OCI-LY7 (cell line): ENCODE data around the gene RCOR1. TPM values are rescaled to one million over a fixed set of nuclear protein-coding genes. Genes with fewer than 3 reads are reported as not detected.

Source experiments
- BruUV-seq: library from RNA; stranded (reverse); fragments of 400-500 nt; replicated peaks from 2 replicates; lab custom pipeline; 2021; lab: Mats Ljungman, UMichigan
- CTCF ChIA-PET: fragments of 300-600 bp; sonication (Branson Sonifier 250); formaldehyde crosslinking; loops from one replicate; lab custom pipeline; 2022; ENCODE audit warnings: antibody characterized with exemption; ENCODE audit not compliant: unreplicated experiment; lab: Charles Lee
- POLR2A ChIA-PET: fragments of 300-600 bp; sonication (Branson Sonifier 250); formaldehyde crosslinking; loops from one replicate; lab custom pipeline; 2022; ENCODE audit warnings: antibody characterized with exemption; lab: Charles Lee
- DNase-seq: peaks from one replicate; pipeline ENCODE4 v3.0.0-alpha.2; 2015; ENCODE audit warnings: low spot score
- H2AFZ ChIP-seq: fragments of 200-600 bp; sonication (generic), shearing (Covaris generic); 2 replicates; pipeline ENCODE4 v1.6.1; 2014; ENCODE audit warnings: mild to moderate bottlenecking, antibody characterized with exemption, low read length, moderate library complexity
- H3K27ac ChIP-seq: fragments of 200-600 bp; sonication (generic); 2 replicates; pipeline ENCODE4 v1.5.1; 2014; ENCODE audit warnings: mixed run types, low read depth, mild to moderate bottlenecking, moderate library complexity, low read length, inconsistent platforms; ENCODE audit not compliant: poor library complexity, severe bottlenecking
- H3K36me3 ChIP-seq: fragments of 200-600 bp; sonication (generic); 2 replicates; pipeline ENCODE4 v1.6.1; 2014; ENCODE audit warnings: mild to moderate bottlenecking, antibody characterized with exemption, low read length, moderate library complexity, mixed read lengths; ENCODE audit not compliant: insufficient read depth
- H3K4me1 ChIP-seq: fragments of 200-600 bp; sonication (generic); 2 replicates; pipeline ENCODE4 v1.5.1; 2014; ENCODE audit warnings: mild to moderate bottlenecking, low read length; ENCODE audit not compliant: insufficient read depth, poor library complexity, severe bottlenecking
- H3K4me2 ChIP-seq: fragments of 200-600 bp; sonication (generic); 2 replicates; pipeline ENCODE4 v1.6.1; 2014; ENCODE audit warnings: mild to moderate bottlenecking, low read length
- H3K4me3 ChIP-seq: fragments of 200-600 bp; sonication (generic); 2 replicates; pipeline ENCODE4 v1.5.1; 2014; ENCODE audit warnings: mild to moderate bottlenecking, low read depth, low read length; ENCODE audit not compliant: poor library complexity, severe bottlenecking
- H3K79me2 ChIP-seq: fragments of 200-600 bp; sonication (generic); 2 replicates; pipeline ENCODE4 v1.6.1; 2016; ENCODE audit warnings: low read depth, mild to moderate bottlenecking, low read length, moderate library complexity, mixed read lengths; ENCODE audit not compliant: insufficient read depth
- H3K9me2 ChIP-seq: fragments of 200-600 bp; sonication (generic); 2 replicates; pipeline ENCODE4 v1.6.1; 2016; ENCODE audit warnings: mild to moderate bottlenecking, low read length, mixed read lengths; ENCODE audit not compliant: insufficient read depth
- H3K9me3 ChIP-seq: fragments of 200-600 bp; sonication (generic); 2 replicates; pipeline ENCODE4 v1.6.1; 2014; ENCODE audit warnings: mild to moderate bottlenecking, mixed run types, low read length, mixed read lengths
- H4K20me1 ChIP-seq: fragments of 200-600 bp; sonication (generic); 2 replicates; pipeline ENCODE4 v1.6.1; 2014; ENCODE audit warnings: mild to moderate bottlenecking, antibody characterized with exemption, low read length, moderate library complexity, mixed read lengths; ENCODE audit not compliant: insufficient read depth
- EZH2phosphoT487 ChIP-seq: fragments of 200-600 bp; sonication (generic); IDR thresholded peaks from 2 replicates; pipeline ENCODE4 v1.6.1; 2018; ENCODE audit warnings: low read depth, borderline replicate concordance, mild to moderate bottlenecking, mixed run types, antibody characterized with exemption, low read length, moderate library complexity, mixed read lengths
- intact Hi-C: fragments of 100-400 bp; cut with micrococcal nuclease; formaldehyde crosslinking; loops from one replicate; pipeline ENCODE4 v1.10.0; 2022; ENCODE audit not compliant: unreplicated experiment
- total RNA-seq, 2 experiments: library from RNA; depleted of rRNA in 1 of 2; stranded (reverse); fragments of >200 nt in 1 of 2; shearing (Covaris generic) in 1 of 2; gene quantifications; 2 replicates each; pipeline ENCODE4 v1.2.3, GENCODE V29; 2014 to 2022
- TF ChIP-seq, protein P1 (sequence below): fragments of 200-600 bp; sonication (generic); conservative IDR thresholded peaks from 2 replicates; pipeline ENCODE4 v1.5.1; 2014; ENCODE audit warnings: mild to moderate bottlenecking, antibody characterized with exemption, low read length, moderate library complexity, mixed read lengths

RCOR1 gene
- total RNA-seq, 2 experiments from 2014 or later, result 12.1 to 30.2 TPM

DNA sequence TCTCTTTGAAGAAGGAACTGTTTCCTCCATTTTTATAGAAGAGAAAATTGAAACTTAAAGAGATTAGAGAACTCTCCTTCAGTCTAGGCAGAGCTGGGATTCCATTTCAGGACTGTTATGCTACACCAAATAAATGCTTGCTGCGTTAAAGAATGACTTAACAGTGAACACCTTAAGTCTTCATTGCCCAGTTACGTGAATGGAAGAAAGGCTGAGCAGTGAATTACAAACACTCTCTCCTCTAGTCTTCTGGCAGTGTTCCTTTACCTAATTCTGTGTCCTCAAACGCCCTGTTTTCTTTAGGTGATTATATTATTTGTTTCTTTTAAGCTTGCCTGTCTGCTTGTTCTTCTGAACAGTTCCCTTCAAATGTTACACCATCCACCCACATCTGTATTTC lies 59.7 kb downstream of the RCOR1 start:
- no peak overlapping the region for H2AFZ ChIP-seq
- DNase-seq, result no peak
- no peak overlapping the region for H3K27ac ChIP-seq
- H3K4me3 ChIP-seq, result no peak overlapping the region
- H4K20me1 ChIP-seq, result no peaks in the 10 kb centered on the region
- POLR2A ChIA-PET, result interaction anchor here (0.5 kb wide), 1 partner anchor 990 kb away, joined by 3 read pairs; no protein-coding TSS in a partner anchor
- intact Hi-C loops, result no loop called here
- H3K4me2 ChIP-seq, result no peak overlapping the region
- CTCF ChIA-PET, result no interaction called here
- H3K9me2 ChIP-seq, result no peaks in the 10 kb centered on the region
- peaks cover 39% of the 10 kb centered on the region; the same call in 1 of the 2 replicates for H3K79me2 ChIP-seq
- no TSS peak for BruUV-seq
- TF ChIP-seq, protein P1, sequence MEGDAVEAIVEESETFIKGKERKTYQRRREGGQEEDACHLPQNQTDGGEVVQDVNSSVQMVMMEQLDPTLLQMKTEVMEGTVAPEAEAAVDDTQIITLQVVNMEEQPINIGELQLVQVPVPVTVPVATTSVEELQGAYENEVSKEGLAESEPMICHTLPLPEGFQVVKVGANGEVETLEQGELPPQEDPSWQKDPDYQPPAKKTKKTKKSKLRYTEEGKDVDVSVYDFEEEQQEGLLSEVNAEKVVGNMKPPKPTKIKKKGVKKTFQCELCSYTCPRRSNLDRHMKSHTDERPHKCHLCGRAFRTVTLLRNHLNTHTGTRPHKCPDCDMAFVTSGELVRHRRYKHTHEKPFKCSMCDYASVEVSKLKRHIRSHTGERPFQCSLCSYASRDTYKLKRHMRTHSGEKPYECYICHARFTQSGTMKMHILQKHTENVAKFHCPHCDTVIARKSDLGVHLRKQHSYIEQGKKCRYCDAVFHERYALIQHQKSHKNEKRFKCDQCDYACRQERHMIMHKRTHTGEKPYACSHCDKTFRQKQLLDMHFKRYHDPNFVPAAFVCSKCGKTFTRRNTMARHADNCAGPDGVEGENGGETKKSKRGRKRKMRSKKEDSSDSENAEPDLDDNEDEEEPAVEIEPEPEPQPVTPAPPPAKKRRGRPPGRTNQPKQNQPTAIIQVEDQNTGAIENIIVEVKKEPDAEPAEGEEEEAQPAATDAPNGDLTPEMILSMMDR, result no peak
- TF ChIP-seq EZH2phosphoT487, result no peak
- peaks cover 4% of the 10 kb centered on the region for H3K4me1 ChIP-seq
- no peaks in the 10 kb centered on the region for H3K9me3 ChIP-seq
- H3K36me3 ChIP-seq, result no peaks in the 10 kb centered on the region

GRCh38 chr14:102654298-102654697 lies 61.8 kb downstream of the RCOR1 start:
- no peak for TF ChIP-seq EZH2phosphoT487
- TF ChIP-seq, protein P1, result no peak
- Histone ChIP-seq H3K9me3 (no peaks in the 10 kb centered on the region), H2AFZ (no peak overlapping the region), H3K4me1 (no peaks in the 10 kb centered on the region), H3K27ac (no peak overlapping the region), H4K20me1 (no peaks in the 10 kb centered on the region), H3K79me2 (peaks cover 21% of the 10 kb centered on the region; the same call in 1 of the 2 replicates), H3K36me3 (no peaks in the 10 kb centered on the region), H3K9me2 (no peaks in the 10 kb centered on the region), H3K4me3 (no peak overlapping the region), H3K4me2 (no peak overlapping the region)
- intact Hi-C loops, result no loop called here
- CTCF ChIA-PET, result no interaction called here
- no TSS peak for BruUV-seq
- no peak for DNase-seq
- POLR2A ChIA-PET, result interaction anchor here (0.7 kb wide), 1 partner anchor 256 kb away, joined by 3 read pairs; no protein-coding TSS in a partner anchor

DNA sequence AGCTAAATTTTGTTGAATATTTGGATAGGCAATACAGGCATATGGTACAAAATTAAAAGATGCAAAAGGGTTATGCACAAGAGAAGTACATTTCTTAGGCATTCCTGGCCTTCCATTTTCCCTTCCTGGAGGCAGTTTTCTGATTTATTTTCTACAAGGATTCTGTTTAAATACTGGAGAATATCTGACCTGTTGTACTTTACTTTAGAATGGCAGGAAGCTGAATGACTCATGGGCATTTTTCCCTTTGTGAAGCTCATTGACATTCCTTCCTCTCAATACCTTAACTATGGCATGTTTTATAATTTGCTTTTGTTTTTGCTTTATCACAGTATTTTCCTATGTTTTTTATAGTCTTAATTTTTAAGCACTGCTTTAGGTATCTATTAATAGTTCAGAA lies 62.7 kb downstream of the RCOR1 start:
- Histone ChIP-seq H3K27ac (no peak overlapping the region), H3K9me3 (no peaks in the 10 kb centered on the region), H3K79me2 (peaks cover 27% of the 10 kb centered on the region; the same call in 1 of the 2 replicates), H3K36me3 (no peaks in the 10 kb centered on the region), H2AFZ (no peak overlapping the region), H3K4me3 (no peak overlapping the region), H3K9me2 (no peaks in the 10 kb centered on the region), H4K20me1 (0 out of 2 replicates have a peak, but pooled peaks cover 5% of the 10 kb centered on the region), H3K4me1 (no peaks in the 10 kb centered on the region), H3K4me2 (no peak overlapping the region)
- POLR2A ChIA-PET, result interaction anchor here (0.6 to 1.4 kb wide), 6 partner anchors 8 to 446 kb away, joined by 3 to 4 read pairs (median 4); no protein-coding TSS in a partner anchor
- no peak for DNase-seq
- intact Hi-C loops, result no loop called here
- CTCF ChIA-PET, result interaction anchor here (0.8 kb wide), 1 partner anchor 10 kb away, joined by 3 read pairs; no protein-coding TSS in a partner anchor
- TF ChIP-seq, protein P1, result no peak
- no peak for TF ChIP-seq EZH2phosphoT487
- no TSS peak for BruUV-seq
